K562 (cell line): Measurements from ENCODE around the gene IQCK. TPM values are rescaled to one million over a fixed set of nuclear protein-coding genes. Genes with fewer than 3 reads are reported as not detected.

Experiments used
- EGR1 ChIP-seq: fragments of 450-650 bp; conservative IDR thresholded peaks from 2 replicates; pipeline ENCODE4 v1.6.1; 2017; ENCODE audit warnings: mild to moderate bottlenecking
- IRF2 ChIP-seq: sonication (generic); formaldehyde crosslinking; IDR thresholded peaks from 2 replicates; pipeline ENCODE4 v1.8.1; 2022; ENCODE audit warnings: mild to moderate bottlenecking, missing genetic modification reagents
- MAFG ChIP-seq: fragments of 450-650 bp; conservative IDR thresholded peaks from 2 replicates; pipeline ENCODE4 v1.6.1; 2016; ENCODE audit warnings: missing genetic modification characterization, missing compliant biosample characterization
- XRCC3 ChIP-seq: fragments of 450-650 bp; IDR thresholded peaks from 2 replicates; pipeline ENCODE4 v1.6.1; 2017; ENCODE audit warnings: mild to moderate bottlenecking, moderate library complexity
- ZNF140 ChIP-seq: fragments of 250-450 bp; sonication (Bioruptor Pico); IDR thresholded peaks from 2 replicates; pipeline ENCODE4 v1.8.0; 2021; ENCODE audit warnings: moderate library complexity, mild to moderate bottlenecking, inconsistent platforms
- ZNF76 ChIP-seq: fragments of 250-450 bp; sonication (Bioruptor Pico); IDR thresholded peaks from 2 replicates; pipeline ENCODE4 v1.4.0; 2020; ENCODE audit warnings: mild to moderate bottlenecking, moderate library complexity, borderline replicate concordance
- ZSCAN32 ChIP-seq: fragments of 450-650 bp; formaldehyde crosslinking; IDR thresholded peaks from 2 replicates; pipeline ENCODE4 v1.4.0; 2020; ENCODE audit warnings: mild to moderate bottlenecking, moderate library complexity
- polyA plus RNA-seq, 8 experiments: library from polyadenylated mRNA; depleted of rRNA in 4 of 8; stranded (reverse) in 5 of 8; unstranded in 3 of 8; fragments of >200 nt; fragmentation: Nextera tagmentation in 2 of 8; fragmentation: Illumina TruSeq in 1 of 8; extraction: Ambion mirVana in 2 of 8; extraction: Trizol in 1 of 8; gene quantifications; 2 replicates each; pipeline versions ENCODE4 v1.2.1 to v1.2.3, GENCODE V29; 2011 to 2014; ENCODE audit warnings: inconsistent platforms in 1 of 8, missing spikeins in 1 of 8
- total RNA-seq, 7 experiments: library from RNA; depleted of rRNA in 6 of 7; stranded (reverse); fragments of >200 nt in 6 of 7; fragmentation: Illumina TruSeq in 2 of 7; extraction: Trizol in 2 of 7; gene quantifications; 2 replicates each; pipeline versions ENCODE4 v1.2.1 to v1.2.3, GENCODE V29; 2011 to 2021; ENCODE audit warnings: low replicate concordance in 1 of 7
- TF ChIP-seq, protein P1 (sequence below), 3 experiments: fragments of 200-800 bp in 1 of 3; fragments of 250-450 bp in 1 of 3; fragments of 450-650 bp in 1 of 3; sonication (Bioruptor Pico) in 1 of 3; sonication (Bioruptor generic) in 1 of 3; formaldehyde crosslinking in 1 of 3; IDR thresholded peaks; 2 replicates each; pipeline versions ENCODE4 v1.6.1 to v1.8.0; 2016 to 2022; ENCODE audit warnings: mild to moderate bottlenecking in 2 of 3, missing genetic modification characterization in 2 of 3, missing compliant biosample characterization in 1 of 3, moderate library complexity in 1 of 3
- TF ChIP-seq, protein P2 (sequence below): fragments of 450-650 bp; IDR thresholded peaks from 2 replicates; pipeline ENCODE4 v1.6.1; 2018; ENCODE audit not compliant: partially characterized antibody
- TF ChIP-seq, protein P3 (sequence below): sonication (generic); formaldehyde crosslinking; IDR thresholded peaks from 2 replicates; pipeline ENCODE4 v1.8.1; 2023; ENCODE audit warnings: mild to moderate bottlenecking, missing genetic modification reagents, moderate library complexity
- TF ChIP-seq, protein P4 (sequence below): sonication (generic); formaldehyde crosslinking; IDR thresholded peaks from 2 replicates; pipeline ENCODE4 v1.8.1; 2023; ENCODE audit warnings: missing genetic modification reagents, mild to moderate bottlenecking, borderline replicate concordance
- TF ChIP-seq, protein P5 (sequence below): fragments of 450-650 bp; IDR thresholded peaks from 2 replicates; pipeline ENCODE4 v1.6.1; 2016; ENCODE audit warnings: antibody characterized with exemption

Gene IQCK
- total and polyA plus RNA-seq, 9 of the 15 experiments (the other 6 are each of a cell fraction or from before 2014, with no cell fraction given), result 5.2 to 12.2 (median 7.3) TPM

DNA sequence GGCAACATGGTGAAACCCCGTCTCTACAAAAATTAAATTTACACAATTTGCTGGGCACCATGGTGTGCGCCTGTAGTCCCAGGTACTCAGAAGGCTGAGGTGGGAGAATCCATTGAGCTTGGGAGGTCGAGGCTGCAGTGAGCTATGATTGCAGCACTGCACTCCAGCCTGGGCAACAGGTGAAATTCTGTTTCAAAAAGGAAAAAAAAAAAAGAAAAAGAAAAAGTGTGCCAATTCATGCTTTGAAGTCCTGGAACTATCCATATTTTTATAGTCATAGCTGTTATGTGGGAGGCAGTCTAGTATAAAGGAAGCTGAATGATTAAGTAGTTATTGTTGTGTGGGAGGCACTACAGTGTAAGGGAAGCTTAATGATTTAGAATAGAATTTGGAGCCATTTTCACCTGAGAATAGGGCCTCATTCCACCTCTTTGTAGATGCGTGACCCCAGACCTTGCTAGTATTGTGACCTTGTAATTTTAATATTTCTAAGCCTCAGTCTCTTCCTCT, 31.6 kb downstream of the IQCK start (continued):
- no peak for TF ChIP-seq XRCC3
- TF ChIP-seq, protein P1, sequence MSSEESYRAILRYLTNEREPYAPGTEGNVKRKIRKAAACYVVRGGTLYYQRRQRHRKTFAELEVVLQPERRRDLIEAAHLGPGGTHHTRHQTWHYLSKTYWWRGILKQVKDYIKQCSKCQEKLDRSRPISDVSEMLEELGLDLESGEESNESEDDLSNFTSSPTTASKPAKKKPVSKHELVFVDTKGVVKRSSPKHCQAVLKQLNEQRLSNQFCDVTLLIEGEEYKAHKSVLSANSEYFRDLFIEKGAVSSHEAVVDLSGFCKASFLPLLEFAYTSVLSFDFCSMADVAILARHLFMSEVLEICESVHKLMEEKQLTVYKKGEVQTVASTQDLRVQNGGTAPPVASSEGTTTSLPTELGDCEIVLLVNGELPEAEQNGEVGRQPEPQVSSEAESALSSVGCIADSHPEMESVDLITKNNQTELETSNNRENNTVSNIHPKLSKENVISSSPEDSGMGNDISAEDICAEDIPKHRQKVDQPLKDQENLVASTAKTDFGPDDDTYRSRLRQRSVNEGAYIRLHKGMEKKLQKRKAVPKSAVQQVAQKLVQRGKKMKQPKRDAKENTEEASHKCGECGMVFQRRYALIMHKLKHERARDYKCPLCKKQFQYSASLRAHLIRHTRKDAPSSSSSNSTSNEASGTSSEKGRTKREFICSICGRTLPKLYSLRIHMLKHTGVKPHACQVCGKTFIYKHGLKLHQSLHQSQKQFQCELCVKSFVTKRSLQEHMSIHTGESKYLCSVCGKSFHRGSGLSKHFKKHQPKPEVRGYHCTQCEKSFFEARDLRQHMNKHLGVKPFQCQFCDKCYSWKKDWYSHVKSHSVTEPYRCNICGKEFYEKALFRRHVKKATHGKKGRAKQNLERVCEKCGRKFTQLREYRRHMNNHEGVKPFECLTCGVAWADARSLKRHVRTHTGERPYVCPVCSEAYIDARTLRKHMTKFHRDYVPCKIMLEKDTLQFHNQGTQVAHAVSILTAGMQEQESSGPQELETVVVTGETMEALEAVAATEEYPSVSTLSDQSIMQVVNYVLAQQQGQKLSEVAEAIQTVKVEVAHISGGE (CRISPR knock-in tag; IDR thresholded peaks at IDR 0.05), result no peak
- no peak for TF ChIP-seq ZNF76 (CRISPR knock-in tag)
- no peak for TF ChIP-seq IRF2 (CRISPR knock-in tag)
- TF ChIP-seq, protein P2, sequence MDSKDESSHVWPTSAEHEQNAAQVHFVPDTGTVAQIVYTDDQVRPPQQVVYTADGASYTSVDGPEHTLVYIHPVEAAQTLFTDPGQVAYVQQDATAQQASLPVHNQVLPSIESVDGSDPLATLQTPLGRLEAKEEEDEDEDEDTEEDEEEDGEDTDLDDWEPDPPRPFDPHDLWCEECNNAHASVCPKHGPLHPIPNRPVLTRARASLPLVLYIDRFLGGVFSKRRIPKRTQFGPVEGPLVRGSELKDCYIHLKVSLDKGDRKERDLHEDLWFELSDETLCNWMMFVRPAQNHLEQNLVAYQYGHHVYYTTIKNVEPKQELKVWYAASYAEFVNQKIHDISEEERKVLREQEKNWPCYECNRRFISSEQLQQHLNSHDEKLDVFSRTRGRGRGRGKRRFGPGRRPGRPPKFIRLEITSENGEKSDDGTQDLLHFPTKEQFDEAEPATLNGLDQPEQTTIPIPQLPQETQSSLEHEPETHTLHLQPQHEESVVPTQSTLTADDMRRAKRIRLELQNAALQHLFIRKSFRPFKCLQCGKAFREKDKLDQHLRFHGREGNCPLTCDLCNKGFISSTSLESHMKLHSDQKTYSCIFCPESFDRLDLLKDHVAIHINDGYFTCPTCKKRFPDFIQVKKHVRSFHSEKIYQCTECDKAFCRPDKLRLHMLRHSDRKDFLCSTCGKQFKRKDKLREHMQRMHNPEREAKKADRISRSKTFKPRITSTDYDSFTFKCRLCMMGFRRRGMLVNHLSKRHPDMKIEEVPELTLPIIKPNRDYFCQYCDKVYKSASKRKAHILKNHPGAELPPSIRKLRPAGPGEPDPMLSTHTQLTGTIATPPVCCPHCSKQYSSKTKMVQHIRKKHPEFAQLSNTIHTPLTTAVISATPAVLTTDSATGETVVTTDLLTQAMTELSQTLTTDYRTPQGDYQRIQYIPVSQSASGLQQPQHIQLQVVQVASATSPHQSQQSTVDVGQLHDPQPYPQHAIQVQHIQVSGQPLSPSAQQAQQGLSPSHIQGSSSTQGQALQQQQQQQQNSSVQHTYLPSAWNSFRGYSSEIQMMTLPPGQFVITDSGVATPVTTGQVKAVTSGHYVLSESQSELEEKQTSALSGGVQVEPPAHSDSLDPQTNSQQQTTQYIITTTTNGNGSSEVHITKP, result no peak
- TF ChIP-seq MAFG (tag), result no peak
- TF ChIP-seq ZNF140, result no peak
- TF ChIP-seq ZSCAN32 (CRISPR knock-in tag), result no peak
- TF ChIP-seq, protein P3, sequence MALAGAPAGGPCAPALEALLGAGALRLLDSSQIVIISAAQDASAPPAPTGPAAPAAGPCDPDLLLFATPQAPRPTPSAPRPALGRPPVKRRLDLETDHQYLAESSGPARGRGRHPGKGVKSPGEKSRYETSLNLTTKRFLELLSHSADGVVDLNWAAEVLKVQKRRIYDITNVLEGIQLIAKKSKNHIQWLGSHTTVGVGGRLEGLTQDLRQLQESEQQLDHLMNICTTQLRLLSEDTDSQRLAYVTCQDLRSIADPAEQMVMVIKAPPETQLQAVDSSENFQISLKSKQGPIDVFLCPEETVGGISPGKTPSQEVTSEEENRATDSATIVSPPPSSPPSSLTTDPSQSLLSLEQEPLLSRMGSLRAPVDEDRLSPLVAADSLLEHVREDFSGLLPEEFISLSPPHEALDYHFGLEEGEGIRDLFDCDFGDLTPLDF (CRISPR knock-in tag), result no peak
- TF ChIP-seq, protein P4, sequence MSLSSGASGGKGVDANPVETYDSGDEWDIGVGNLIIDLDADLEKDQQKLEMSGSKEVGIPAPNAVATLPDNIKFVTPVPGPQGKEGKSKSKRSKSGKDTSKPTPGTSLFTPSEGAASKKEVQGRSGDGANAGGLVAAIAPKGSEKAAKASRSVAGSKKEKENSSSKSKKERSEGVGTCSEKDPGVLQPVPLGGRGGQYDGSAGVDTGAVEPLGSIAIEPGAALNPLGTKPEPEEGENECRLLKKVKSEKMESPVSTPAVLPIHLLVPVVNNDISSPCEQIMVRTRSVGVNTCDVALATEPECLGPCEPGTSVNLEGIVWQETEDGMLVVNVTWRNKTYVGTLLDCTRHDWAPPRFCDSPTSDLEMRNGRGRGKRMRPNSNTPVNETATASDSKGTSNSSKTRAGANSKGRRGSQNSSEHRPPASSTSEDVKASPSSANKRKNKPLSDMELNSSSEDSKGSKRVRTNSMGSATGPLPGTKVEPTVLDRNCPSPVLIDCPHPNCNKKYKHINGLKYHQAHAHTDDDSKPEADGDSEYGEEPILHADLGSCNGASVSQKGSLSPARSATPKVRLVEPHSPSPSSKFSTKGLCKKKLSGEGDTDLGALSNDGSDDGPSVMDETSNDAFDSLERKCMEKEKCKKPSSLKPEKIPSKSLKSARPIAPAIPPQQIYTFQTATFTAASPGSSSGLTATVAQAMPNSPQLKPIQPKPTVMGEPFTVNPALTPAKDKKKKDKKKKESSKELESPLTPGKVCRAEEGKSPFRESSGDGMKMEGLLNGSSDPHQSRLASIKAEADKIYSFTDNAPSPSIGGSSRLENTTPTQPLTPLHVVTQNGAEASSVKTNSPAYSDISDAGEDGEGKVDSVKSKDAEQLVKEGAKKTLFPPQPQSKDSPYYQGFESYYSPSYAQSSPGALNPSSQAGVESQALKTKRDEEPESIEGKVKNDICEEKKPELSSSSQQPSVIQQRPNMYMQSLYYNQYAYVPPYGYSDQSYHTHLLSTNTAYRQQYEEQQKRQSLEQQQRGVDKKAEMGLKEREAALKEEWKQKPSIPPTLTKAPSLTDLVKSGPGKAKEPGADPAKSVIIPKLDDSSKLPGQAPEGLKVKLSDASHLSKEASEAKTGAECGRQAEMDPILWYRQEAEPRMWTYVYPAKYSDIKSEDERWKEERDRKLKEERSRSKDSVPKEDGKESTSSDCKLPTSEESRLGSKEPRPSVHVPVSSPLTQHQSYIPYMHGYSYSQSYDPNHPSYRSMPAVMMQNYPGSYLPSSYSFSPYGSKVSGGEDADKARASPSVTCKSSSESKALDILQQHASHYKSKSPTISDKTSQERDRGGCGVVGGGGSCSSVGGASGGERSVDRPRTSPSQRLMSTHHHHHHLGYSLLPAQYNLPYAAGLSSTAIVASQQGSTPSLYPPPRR (CRISPR knock-in tag), result no peak
- no peak for TF ChIP-seq EGR1
- TF ChIP-seq, protein P5, sequence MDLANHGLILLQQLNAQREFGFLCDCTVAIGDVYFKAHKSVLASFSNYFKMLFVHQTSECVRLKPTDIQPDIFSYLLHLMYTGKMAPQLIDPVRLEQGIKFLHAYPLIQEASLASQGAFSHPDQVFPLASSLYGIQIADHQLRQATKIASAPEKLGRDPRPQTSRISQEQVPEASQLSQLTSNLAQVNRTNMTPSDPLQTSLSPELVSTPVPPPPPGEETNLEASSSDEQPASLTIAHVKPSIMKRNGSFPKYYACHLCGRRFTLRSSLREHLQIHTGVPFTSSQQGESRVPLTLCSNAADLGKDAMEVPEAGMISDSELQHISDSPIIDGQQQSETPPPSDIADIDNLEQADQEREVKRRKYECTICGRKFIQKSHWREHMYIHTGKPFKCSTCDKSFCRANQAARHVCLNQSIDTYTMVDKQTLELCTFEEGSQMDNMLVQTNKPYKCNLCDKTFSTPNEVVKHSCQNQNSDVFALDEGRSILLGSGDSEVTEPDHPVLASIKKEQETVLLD, result no peak
